BE2C (cell line): ENCODE measurements around the gene MTIF2.
A peak's percentile ranks its signal among the peaks of the same experiment; 100 is the strongest.
"Not testable (repeated sequence)": the region's sequence is repeated elsewhere in the genome, so short reads cannot be mapped to it uniquely, and the experiment has no call there.

ENCODE experiments used
- DNase-seq: peaks from one replicate; pipeline ENCODE4 v3.0.0-alpha.2; 2020
- H3K27me3 ChIP-seq: fragments of 250-450 bp; sonication (Bioruptor Pico); 2 replicates; pipeline ENCODE4 v1.5.1; 2020; ENCODE audit warnings: mild to moderate bottlenecking
- H3K36me3 ChIP-seq: fragments of 250-450 bp; sonication (Bioruptor Pico); 2 replicates; pipeline ENCODE4 v1.5.1; 2020; ENCODE audit warnings: mild to moderate bottlenecking
- H3K4me1 ChIP-seq: fragments of 250-450 bp; sonication (Bioruptor Pico); 2 replicates; pipeline ENCODE4 v1.5.1; 2020
- H3K4me3 ChIP-seq: 2 replicates; pipeline ENCODE4 v1.5.1; 2011; ENCODE audit warnings: low read depth, low read length
- H3K9me3 ChIP-seq: fragments of 250-450 bp; sonication (Bioruptor Pico); 2 replicates; pipeline ENCODE4 v1.5.1; 2020
- TF ChIP-seq, protein P1 (sequence below): IDR thresholded peaks from 2 replicates; pipeline ENCODE4 v1.5.1; 2012; ENCODE audit warnings: mild to moderate bottlenecking, low read depth, low read length

MTIF2 gene

GRCh38 chr2:55277310-55277709 is 8.3 kb upstream of the MTIF2 start:
- no peak for DNase-seq
- Histone ChIP-seq H3K4me3 (no peak overlapping the region), H3K27me3 (no peaks in the 10 kb centered on the region), H3K9me3 (no peaks in the 10 kb centered on the region), H3K36me3 (no peaks in the 10 kb centered on the region), H3K4me1 (no peaks in the 10 kb centered on the region)
- TF ChIP-seq, protein P1, sequence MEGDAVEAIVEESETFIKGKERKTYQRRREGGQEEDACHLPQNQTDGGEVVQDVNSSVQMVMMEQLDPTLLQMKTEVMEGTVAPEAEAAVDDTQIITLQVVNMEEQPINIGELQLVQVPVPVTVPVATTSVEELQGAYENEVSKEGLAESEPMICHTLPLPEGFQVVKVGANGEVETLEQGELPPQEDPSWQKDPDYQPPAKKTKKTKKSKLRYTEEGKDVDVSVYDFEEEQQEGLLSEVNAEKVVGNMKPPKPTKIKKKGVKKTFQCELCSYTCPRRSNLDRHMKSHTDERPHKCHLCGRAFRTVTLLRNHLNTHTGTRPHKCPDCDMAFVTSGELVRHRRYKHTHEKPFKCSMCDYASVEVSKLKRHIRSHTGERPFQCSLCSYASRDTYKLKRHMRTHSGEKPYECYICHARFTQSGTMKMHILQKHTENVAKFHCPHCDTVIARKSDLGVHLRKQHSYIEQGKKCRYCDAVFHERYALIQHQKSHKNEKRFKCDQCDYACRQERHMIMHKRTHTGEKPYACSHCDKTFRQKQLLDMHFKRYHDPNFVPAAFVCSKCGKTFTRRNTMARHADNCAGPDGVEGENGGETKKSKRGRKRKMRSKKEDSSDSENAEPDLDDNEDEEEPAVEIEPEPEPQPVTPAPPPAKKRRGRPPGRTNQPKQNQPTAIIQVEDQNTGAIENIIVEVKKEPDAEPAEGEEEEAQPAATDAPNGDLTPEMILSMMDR = no peak

DNA sequence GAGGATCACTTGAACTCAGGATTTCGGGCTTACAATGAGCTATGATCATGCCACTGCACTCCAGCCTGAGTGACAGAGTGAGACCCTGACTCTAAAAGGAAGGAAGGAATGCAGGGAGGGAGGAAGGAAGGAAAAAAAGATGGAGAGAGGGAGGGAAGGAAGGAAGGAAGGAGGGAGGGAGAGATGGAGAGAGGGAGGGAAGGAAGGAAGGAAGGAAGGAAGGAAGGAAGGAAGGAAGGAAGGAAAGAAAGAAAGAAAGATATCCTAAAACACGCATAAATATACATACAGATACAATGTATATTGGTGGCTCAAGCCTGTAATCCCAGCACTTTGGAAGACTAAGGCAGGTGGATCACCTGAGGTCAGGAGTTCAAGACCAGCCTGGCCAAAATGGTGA is 5.3 kb upstream of the MTIF2 start:
- H3K27me3 ChIP-seq, DNase-seq, H3K36me3 ChIP-seq, H3K4me3 ChIP-seq, H3K9me3 ChIP-seq, H3K4me1 ChIP-seq: not testable (repeated sequence)

GRCh38 chr2:55269645-55269990 is 587 bp upstream of the MTIF2 start:
- Histone ChIP-seq H3K36me3 (no peaks in the 10 kb centered on the region), H3K27me3 (no peaks in the 10 kb centered on the region), H3K4me1 (no peaks in the 10 kb centered on the region), H3K9me3 (no peaks in the 10 kb centered on the region), H3K4me3 (peak overlapping the region; percentile 87)
- TF ChIP-seq, protein P1 = no peak
- DNase-seq = no peak

DNA sequence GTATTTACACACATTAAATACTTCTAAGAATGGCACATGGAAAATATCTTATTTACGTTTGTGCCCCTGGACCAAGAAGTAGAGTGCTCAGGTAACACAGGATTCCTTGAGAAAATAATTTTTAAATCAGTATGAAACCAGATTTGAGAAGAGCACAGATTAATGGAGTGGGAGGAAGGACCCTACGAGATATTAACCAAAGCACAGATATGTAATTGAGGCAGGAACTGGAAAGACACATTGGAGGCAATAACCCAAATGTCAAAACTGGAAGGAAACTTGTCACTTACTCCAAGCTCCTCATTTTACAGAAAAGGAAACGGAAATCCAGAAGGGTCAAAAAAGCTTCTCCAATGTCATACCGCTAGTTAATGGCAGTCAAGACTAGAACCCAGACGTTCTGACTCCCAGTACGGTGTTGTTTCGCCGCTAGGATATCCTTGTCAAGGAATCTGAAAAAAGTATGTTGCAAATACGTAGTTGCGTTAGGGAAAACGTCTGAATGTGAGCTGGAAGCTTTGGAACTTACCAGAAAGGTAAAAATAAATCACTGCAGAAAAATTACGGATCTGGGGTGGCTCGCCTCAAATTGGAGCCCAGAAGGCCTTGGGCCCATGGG is 634 bp downstream of the MTIF2 start:
- no peak for DNase-seq

GRCh38 chr2:55259586-55259985 is 9.4 kb downstream of the MTIF2 start:
- H3K36me3 ChIP-seq, H3K4me1 ChIP-seq, H3K9me3 ChIP-seq, DNase-seq, H3K4me3 ChIP-seq, H3K27me3 ChIP-seq: not testable (repeated sequence)

More for the DNA sequence above, 634 bp downstream of the MTIF2 start:
- H3K36me3 ChIP-seq = no peaks in the 10 kb centered on the region
- no peaks in the 10 kb centered on the region for H3K27me3 ChIP-seq
- H3K4me3 ChIP-seq = peak overlapping the region; percentile 87
- no peaks in the 10 kb centered on the region for H3K9me3 ChIP-seq
- TF ChIP-seq, protein P1 = no peak
- H3K4me1 ChIP-seq = no peaks in the 10 kb centered on the region

DNA sequence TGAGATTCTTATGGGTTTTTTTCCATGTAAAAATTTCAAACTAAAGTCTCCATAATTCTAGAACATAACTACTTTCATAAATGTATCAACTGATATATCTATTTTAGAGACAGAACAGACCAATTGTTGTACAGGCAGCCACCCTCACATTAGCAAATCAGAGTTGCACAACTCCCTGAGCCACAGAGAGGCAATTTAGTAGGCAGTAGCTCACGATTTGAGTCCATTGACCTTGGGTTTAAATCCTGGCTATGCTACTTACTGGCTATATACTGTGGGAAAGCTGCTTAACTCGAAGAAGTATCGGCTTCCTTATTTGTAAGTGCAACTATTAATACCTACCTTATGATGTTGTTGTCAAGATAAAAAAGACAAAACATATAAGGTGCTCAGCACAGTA is 16.2 kb downstream of the MTIF2 start:
- TF ChIP-seq, protein P1 = no peak
- Histone ChIP-seq H3K9me3 (no peaks in the 10 kb centered on the region), H3K36me3 (no peaks in the 10 kb centered on the region), H3K4me3 (no peak overlapping the region), H3K4me1 (no peaks in the 10 kb centered on the region), H3K27me3 (no peaks in the 10 kb centered on the region)
- no peak for DNase-seq

DNA sequence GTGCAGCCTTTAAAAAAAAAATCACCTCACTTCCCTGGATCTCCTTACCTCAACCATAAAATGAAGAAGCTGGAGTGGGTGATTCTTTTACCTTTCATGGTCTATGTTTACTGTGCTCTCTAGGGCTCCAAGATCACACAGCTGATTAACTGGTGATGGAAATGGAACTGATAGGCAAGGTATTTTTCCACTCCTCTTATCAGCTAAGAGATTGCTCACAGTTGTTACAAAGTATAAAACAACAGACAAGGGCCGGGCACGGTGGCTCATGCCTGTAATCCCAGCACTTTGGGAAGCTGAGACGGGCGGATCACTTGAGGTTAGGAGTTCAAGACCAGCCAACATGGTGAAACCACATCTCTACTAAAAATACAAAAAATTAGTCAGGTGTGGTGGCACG is 22.0 kb downstream of the MTIF2 start:
- no peaks in the 10 kb centered on the region; the same call in 1 of the 2 replicates for H3K36me3 ChIP-seq
- no peaks in the 10 kb centered on the region for H3K27me3 ChIP-seq
- TF ChIP-seq, protein P1 = no peak
- DNase-seq = no peak
- H3K4me3 ChIP-seq = no peak overlapping the region
- H3K4me1 ChIP-seq = no peaks in the 10 kb centered on the region
- no peaks in the 10 kb centered on the region for H3K9me3 ChIP-seq
